ENCODE data around the gene CITED4. TPM values are rescaled to one million over a fixed set of nuclear protein-coding genes. Genes with fewer than 3 reads are reported as not detected.
"Not testable (repeated sequence)": the region's sequence is repeated elsewhere in the genome, so short reads cannot be mapped to it uniquely, and the experiment has no call there.

The CITED4 gene
- 4.2 and 6.5 TPM in 2 replicates for total RNA-seq

- DNase-seq (ENCODE audit: low read depth, low spot score): peak; percentile 64
Observed at GRCh38 chr1:40862008-40862863, at the start of gene CITED4. CITED4 (minus strand) TSS chr1:40862363; CDS start chr1:40862127, 236 bp downstream.

GRCh38 chr1:40911105-40911504, 48.9 kb upstream of the CITED4 start:
- no peak for DNase-seq (ENCODE audit: low read depth, low spot score)

- no peak for DNase-seq (ENCODE audit: low read depth, low spot score)
Observed at GRCh38 chr1:40909281-40909680, 47.1 kb upstream of the CITED4 start.

GRCh38 chr1:40908350-40908749, 46.2 kb upstream of the CITED4 start:
- DNase-seq (ENCODE audit: low read depth, low spot score): no peak

GRCh38 chr1:40907899-40908298, 45.7 kb upstream of the CITED4 start:
- DNase-seq (ENCODE audit: low read depth, low spot score): no peak

GRCh38 chr1:40906781-40907400, 44.7 kb upstream of the CITED4 start:
- no peak for DNase-seq (ENCODE audit: low read depth, low spot score)

GRCh38 chr1:40905061-40905460, 42.9 kb upstream of the CITED4 start:
- no peak for DNase-seq (ENCODE audit: low read depth, low spot score)

GRCh38 chr1:40903106-40903505, 40.9 kb upstream of the CITED4 start:
- no peak for DNase-seq (ENCODE audit: low read depth, low spot score)

- DNase-seq (ENCODE audit: low read depth, low spot score): no peak
Observed at GRCh38 chr1:40901886-40902852, 40.0 kb upstream of the CITED4 start.

- DNase-seq (ENCODE audit: low read depth, low spot score): no peak
Observed at GRCh38 chr1:40899230-40899870, 37.2 kb upstream of the CITED4 start.

- DNase-seq (ENCODE audit: low read depth, low spot score): no peak
Observed at GRCh38 chr1:40898431-40898901, 36.3 kb upstream of the CITED4 start.

- no peak for DNase-seq (ENCODE audit: low read depth, low spot score)
Observed at GRCh38 chr1:40897513-40897912, 35.4 kb upstream of the CITED4 start.

- DNase-seq (ENCODE audit: low read depth, low spot score): no peak
Observed at GRCh38 chr1:40896482-40896881, 34.3 kb upstream of the CITED4 start.

- DNase-seq (ENCODE audit: low read depth, low spot score): no peak
Observed at GRCh38 chr1:40895601-40896000, 33.4 kb upstream of the CITED4 start.

- DNase-seq (ENCODE audit: low read depth, low spot score): not testable (repeated sequence)
Observed at GRCh38 chr1:40894858-40895257, 32.7 kb upstream of the CITED4 start.

GRCh38 chr1:40894455-40894854, 32.3 kb upstream of the CITED4 start:
- no peak for DNase-seq (ENCODE audit: low read depth, low spot score)

- no peak for DNase-seq (ENCODE audit: low read depth, low spot score)
Observed at GRCh38 chr1:40893946-40894345, 31.8 kb upstream of the CITED4 start.

GRCh38 chr1:40892354-40892753, 30.2 kb upstream of the CITED4 start:
- DNase-seq (ENCODE audit: low read depth, low spot score): no peak

- DNase-seq (ENCODE audit: low read depth, low spot score): no peak
Observed at GRCh38 chr1:40890771-40891170, 28.6 kb upstream of the CITED4 start.

- no peak for DNase-seq (ENCODE audit: low read depth, low spot score)
Observed at GRCh38 chr1:40887652-40888051, 25.5 kb upstream of the CITED4 start.

- no peak for DNase-seq (ENCODE audit: low read depth, low spot score)
Observed at GRCh38 chr1:40887012-40887378, 24.8 kb upstream of the CITED4 start.

Measured in pulmonary artery endothelial cell (primary cell).